GM23338 (cell line): ENCODE results near the gene CDC42BPA. TPM values are rescaled to one million over a fixed set of nuclear protein-coding genes. Genes with fewer than 3 reads are reported as not detected.

ENCODE experiments used
- ATAC-seq: fragments of 200-7000 bp; cut with Tn5 transposase; 3 replicates; pipeline ENCODE4 v1.9.1; 2020
- DNase-seq: peaks from one replicate; pipeline ENCODE4 v3.0.0-alpha.2; 2015; ENCODE audit warnings: low spot score
- H2AFZ ChIP-seq: fragments of 200-600 bp; sonication (generic); 2 replicates; pipeline ENCODE4 v1.8.0; 2016; ENCODE audit warnings: antibody characterized with exemption, mild to moderate bottlenecking, moderate library complexity
- H3F3A ChIP-seq: fragments of 200-600 bp; sonication (generic); replicated peaks from 2 replicates; pipeline ENCODE4 v1.8.0; 2017; ENCODE audit warnings: antibody characterized with exemption, mixed run types, low read depth
- H3K27ac ChIP-seq: fragments of 200-600 bp; sonication (generic); 2 replicates; pipeline ENCODE4 v1.6.1; 2016; ENCODE audit warnings: low read depth
- H3K27me3 ChIP-seq: fragments of 200-600 bp; sonication (generic); 2 replicates; pipeline ENCODE4 v1.8.0; 2016; ENCODE audit warnings: mild to moderate bottlenecking, mixed run types, moderate library complexity; ENCODE audit not compliant: insufficient read depth
- H3K36me3 ChIP-seq: fragments of 200-600 bp; sonication (generic); 2 replicates; pipeline ENCODE4 v1.8.0; 2016; ENCODE audit warnings: mild to moderate bottlenecking; ENCODE audit not compliant: insufficient read depth
- H3K4me1 ChIP-seq: fragments of 200-600 bp; sonication (generic); 2 replicates; pipeline ENCODE4 v1.8.0; 2016; ENCODE audit warnings: mild to moderate bottlenecking, moderate library complexity; ENCODE audit not compliant: insufficient read depth
- H3K4me2 ChIP-seq: fragments of 200-600 bp; sonication (generic); 2 replicates; pipeline ENCODE4 v1.7.1; 2017; ENCODE audit warnings: mixed run types
- H3K4me3 ChIP-seq: fragments of 200-600 bp; sonication (generic); 2 replicates; pipeline ENCODE4 v1.6.1; 2016; ENCODE audit warnings: mixed run types
- H3K79me2 ChIP-seq: fragments of 200-600 bp; sonication (generic); replicated peaks from 2 replicates; pipeline ENCODE4 v1.8.0; 2017; ENCODE audit warnings: mild to moderate bottlenecking; ENCODE audit not compliant: insufficient read depth
- H3K9me2 ChIP-seq: fragments of 200-600 bp; sonication (generic); 2 replicates; pipeline ENCODE4 v1.8.0; 2017; ENCODE audit not compliant: insufficient read depth
- H4K20me1 ChIP-seq: fragments of 200-600 bp; sonication (generic); replicated peaks from 2 replicates; pipeline ENCODE4 v1.8.0; 2017; ENCODE audit warnings: mild to moderate bottlenecking; ENCODE audit not compliant: insufficient read depth
- H3K27ac Mint-ChIP-seq: 2 replicates; pipeline ENCODE4 v1.8.0; 2020; ENCODE audit warnings: inconsistent platforms, mild to moderate bottlenecking, moderate library complexity, mixed read lengths
- H3K27me3 Mint-ChIP-seq: 3 replicates; pipeline ENCODE4 v1.8.0; 2022; ENCODE audit warnings: low read depth, mild to moderate bottlenecking, moderate library complexity, mixed read lengths, inconsistent platforms; ENCODE audit not compliant: insufficient read depth, poor library complexity
- H3K36me3 Mint-ChIP-seq: 3 replicates; pipeline ENCODE4 v1.8.0; 2021; ENCODE audit warnings: low read depth, mild to moderate bottlenecking, inconsistent platforms, moderate library complexity, mixed read lengths
- H3K4me1 Mint-ChIP-seq: 3 replicates; pipeline ENCODE4 v1.8.0; 2020; ENCODE audit warnings: mild to moderate bottlenecking, inconsistent platforms, mixed read lengths
- H3K4me3 Mint-ChIP-seq: 3 replicates; pipeline ENCODE4 v1.8.0; 2021; ENCODE audit warnings: moderate library complexity, mild to moderate bottlenecking, inconsistent platforms, mixed read lengths
- H3K9me3 Mint-ChIP-seq: 3 replicates; pipeline ENCODE4 v1.8.0; 2020; ENCODE audit warnings: moderate library complexity, mild to moderate bottlenecking, inconsistent platforms, mixed read lengths
- CREB1 ChIP-seq: fragments of 250-450 bp; sonication (Bioruptor Pico); IDR thresholded peaks from 2 replicates; pipeline ENCODE4 v1.5.0; 2020; ENCODE audit warnings: low read depth, mild to moderate bottlenecking, moderate library complexity
- CTCF ChIP-seq, 2 experiments: fragments of 200-600 bp in 1 of 2; sonication (generic) in 1 of 2; conservative IDR thresholded peaks; 2 replicates each; pipeline versions ENCODE4 v1.5.1 to v1.6.1; 2016 to 2017; ENCODE audit warnings: antibody characterized with exemption in 2 of 2, low read depth in 2 of 2, mild to moderate bottlenecking in 2 of 2, moderate library complexity in 1 of 2
- ETS1 ChIP-seq: IDR thresholded peaks from 2 replicates; pipeline ENCODE4 v1.6.1; 2016; ENCODE audit warnings: antibody characterized with exemption
- EZH2 ChIP-seq: fragments of 200-600 bp; sonication (generic); IDR thresholded peaks from one replicate; pipeline ENCODE4 v1.8.0; 2017; ENCODE audit warnings: antibody characterized with exemption, mild to moderate bottlenecking, low read depth; ENCODE audit not compliant: unreplicated experiment
- EZH2phosphoT487 ChIP-seq: fragments of 200-600 bp; sonication (generic); IDR thresholded peaks from one replicate; pipeline ENCODE4 v1.8.1; 2018; ENCODE audit warnings: antibody characterized with exemption; ENCODE audit not compliant: unreplicated experiment
- NANOG ChIP-seq: IDR thresholded peaks from 2 replicates; pipeline ENCODE4 v1.6.1; 2016; ENCODE audit warnings: antibody characterized with exemption, borderline replicate concordance
- POLR2AphosphoS5 ChIP-seq: IDR thresholded peaks from 2 replicates; pipeline ENCODE4 v1.6.1; 2016; ENCODE audit warnings: antibody characterized with exemption, low read depth
- REST ChIP-seq: IDR thresholded peaks from one replicate; pipeline ENCODE4 v1.6.1; 2018; ENCODE audit warnings: antibody characterized with exemption; ENCODE audit not compliant: unreplicated experiment
- STAT1 ChIP-seq: IDR thresholded peaks from one replicate; pipeline ENCODE4 v1.6.1; 2016; ENCODE audit warnings: antibody characterized with exemption; ENCODE audit not compliant: unreplicated experiment
- ZNF331 ChIP-seq: fragments of 250-450 bp; sonication (Bioruptor Pico); IDR thresholded peaks from 2 replicates; pipeline ENCODE4 v1.5.0; 2020; ENCODE audit warnings: low read depth, mild to moderate bottlenecking, moderate library complexity
- polyA plus RNA-seq: library from polyadenylated mRNA; unstranded; fragments of >200 nt; fragmentation: Nextera tagmentation; extraction: Ambion mirVana; gene quantifications from 2 replicates; pipeline ENCODE4 v1.2.1, GENCODE V29; 2016
- total RNA-seq: library from RNA; depleted of rRNA; stranded (reverse); fragments of >200 nt; shearing (Covaris generic); gene quantifications from 2 replicates; pipeline ENCODE4 v1.2.3, GENCODE V29; 2014

CDC42BPA gene
- total and polyA plus RNA-seq, 2 experiments from 2014 or later, result 17.7 to 40.1 TPM

- TF ChIP-seq REST (no peak), EZH2phosphoT487 (no peak), ETS1 (no peak), CTCF (conservative IDR thresholded peaks at IDR 0.05; ENCODE audit: low read depth in 2 of 2) (no peak), STAT1 (no peak), ZNF331 (CRISPR knock-in tag) (no peak), NANOG (no peak), EZH2 (no peak), CREB1 (CRISPR knock-in tag) (no peak)
These were observed 1.8 kb downstream of the CDC42BPA start (continued) for GRCh38 chr1:227316456-227316855.

- Mint-ChIP-seq H3K27me3 (peaks cover 12% of the 10 kb centered on the region), H3K9me3 (no peaks in the 10 kb centered on the region), H3K36me3 (0 out of 3 replicates have a peak, but pooled peaks cover 3% of the 10 kb centered on the region), H3K27ac (peak overlapping the region; percentile 19; the same call in 1 of the 2 replicates), H3K4me1 (peaks cover 39% of the 10 kb centered on the region), H3K4me3 (peak overlapping the region; percentile 92)
- H3F3A ChIP-seq, result no peaks in the 10 kb centered on the region; the same call in 1 of the 2 replicates
- peaks cover 68% of the 10 kb centered on the region for H3K79me2 ChIP-seq
- no peak overlapping the region for H3K27ac ChIP-seq
- no peak for ATAC-seq
- no peaks in the 10 kb centered on the region for H3K27me3 ChIP-seq
- H2AFZ ChIP-seq, result no peak overlapping the region
- no peaks in the 10 kb centered on the region for H3K9me2 ChIP-seq
- H3K36me3 ChIP-seq, result no peaks in the 10 kb centered on the region
- peak overlapping the region; percentile 81 for H3K4me2 ChIP-seq
- DNase-seq, result peak; percentile 29
- peak overlapping the region; percentile 70 for H3K4me3 ChIP-seq
- H3K4me1 ChIP-seq, result peaks cover 20% of the 10 kb centered on the region; the same call in 1 of the 2 replicates
- 0 out of 2 replicates have a peak, but pooled peaks cover 5% of the 10 kb centered on the region for H4K20me1 ChIP-seq
- TF ChIP-seq REST (no peak), POLR2AphosphoS5 (no peak), NANOG (no peak), EZH2phosphoT487 (no peak)
These were observed 2.5 kb downstream of the CDC42BPA start for GRCh38 chr1:227315629-227316346.
